ENCODE data around the gene MT1F. TPM values are rescaled to one million over a fixed set of nuclear protein-coding genes. Genes with fewer than 3 reads are reported as not detected.

The MT1F gene
- total and polyA plus RNA-seq, 10 of the 15 experiments (the other 5 are each of a cell fraction or from before 2014, with no cell fraction given), result 0.28 to 2.5 (median 1.1) TPM; not detected in 1

DNA sequence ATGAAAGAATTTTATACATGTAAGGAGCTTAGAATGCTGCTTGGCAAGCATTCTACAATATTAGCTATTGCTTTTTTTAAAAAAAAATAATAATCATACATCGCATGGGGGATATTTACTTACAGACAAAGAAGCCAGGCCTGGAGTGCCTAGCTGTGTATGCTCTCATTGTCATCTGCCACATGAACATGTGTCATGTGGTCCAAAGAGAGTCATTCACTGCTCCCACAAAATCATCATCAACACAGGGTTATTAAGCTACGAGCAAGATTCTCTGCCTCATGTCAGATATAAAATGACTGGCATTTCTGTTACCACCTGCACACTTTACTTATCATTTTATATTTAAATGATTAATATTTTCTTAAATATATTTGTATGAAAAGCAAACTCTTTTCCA lies 34.1 kb upstream of the MT1F start:
- 80% methylated on average over 2 of the region's 2 CpGs for WGBS (ENCODE audit: insufficient coverage, insufficient replicate concordance, low lambda C conversion rate, missing lambda C conversion rate)
- Histone ChIP-seq H3K36me3 (ENCODE audit: control insufficient read depth in 2 of 2, insufficient read depth in 2 of 2, low read length in 1 of 2) (no peaks in the 10 kb centered on the region), H4K20me1 (ENCODE audit: control insufficient read depth, insufficient read depth) (no peaks in the 10 kb centered on the region), H3K4me2 (ENCODE audit: control insufficient read depth, insufficient read depth) (no peak overlapping the region), H3K4me1 (ENCODE audit: control insufficient read depth, insufficient read depth, low read length) (0 out of 2 replicates have a peak, but pooled peaks cover 3% of the 10 kb centered on the region), H3K4me3 (no peak overlapping the region), H3K79me2 (ENCODE audit: control insufficient read depth, insufficient read depth, low read length) (no peaks in the 10 kb centered on the region), H3K9ac (ENCODE audit: control insufficient read depth, insufficient read depth, low read length) (no peak overlapping the region), H3K27me3 (replicated peaks in 1 of 2; ENCODE audit: control insufficient read depth in 2 of 2, insufficient read depth in 2 of 2, low read length in 1 of 2) (no peaks in the 10 kb centered on the region; a peak in 2 of 4 replicates), H3K27ac (ENCODE audit: control insufficient read depth, insufficient read depth) (no peak overlapping the region), H3K9me3 (replicated peaks; ENCODE audit: control insufficient read depth, insufficient read depth, low read length) (no peaks in the 10 kb centered on the region), H2AFZ (ENCODE audit: control insufficient read depth, low read depth, low read length) (no peak overlapping the region)
- SMC1A ChIA-PET (ENCODE audit: uncharacterized antibody, unreplicated experiment), result interaction anchor here (1.1 to 2.9 kb wide), 8 partner anchors 10 to 175 kb away, joined by 3 to 12 read pairs (median 4); no protein-coding TSS in a partner anchor
- RAD21 ChIA-PET (ENCODE audit: unreplicated experiment), result interaction anchor here (1.0 to 1.1 kb wide), 3 partner anchors 14 to 20 kb away, joined by 3 to 5 read pairs (median 4); partner anchors contain the start of gene MT2A
- FAIRE-seq, result no peak
- TF ChIP-seq ESRRA (IDR thresholded peaks at IDR 0.05; ENCODE audit: low read length) (no peak), ZNF24 (IDR thresholded peaks at IDR 0.05) (no peak), CBX3 (IDR thresholded peaks at IDR 0.05; ENCODE audit: borderline replicate concordance, low read depth) (no peak), MAX (IDR thresholded peaks at IDR 0.05; ENCODE audit: low read depth, low read length) (no peak), RBBP5 (conservative IDR thresholded peaks at IDR 0.05) (no peak), ZBED1 (IDR thresholded peaks at IDR 0.05; ENCODE audit: borderline replicate concordance) (no peak)
- intact Hi-C loops (cut with micrococcal nuclease; ENCODE audit: unreplicated experiment) (no loop called here), in situ Hi-C loops (cut with MboI) (no loop called here)
- no peak for ATAC-seq
- CTCF ChIA-PET, result interaction anchor here (0.7 to 1.7 kb wide), 5 partner anchors 11 to 176 kb away, joined by 3 to 7 read pairs (median 3); partner anchors contain the start of gene MT2A
- DNase-seq (ENCODE audit: low read depth, low spot score), result no peak
- POLR2A ChIA-PET, result interaction anchor here (1.2 to 1.3 kb wide), 2 partner anchors 11 to 12 kb away, joined by 4 read pairs; no protein-coding TSS in a partner anchor
- BruUV-seq (replicated peaks), result no TSS peak

All from GM12878 (cell line).